Common myeloid progenitor, CD34-positive (primary cell): ENCODE measurements around the gene MISFA. TPM values are rescaled to one million over a fixed set of nuclear protein-coding genes. Genes with fewer than 3 reads are reported as not detected.

Source experiments
- CTCF ChIA-PET: fragments of 350-600 bp; sonication (Branson Sonifier 250); formaldehyde crosslinking; loops from one replicate; lab custom pipeline; 2021; ENCODE audit warnings: antibody characterized with exemption; lab: Charles Lee
- POLR2A ChIA-PET: fragments of 350-600 bp; sonication (Branson Sonifier 250); formaldehyde crosslinking; loops from one replicate; lab custom pipeline; 2021; ENCODE audit warnings: antibody characterized with exemption; lab: Charles Lee
- DNase-seq, 3 donors: peaks; one replicate each; pipeline versions ENCODE4 v3.0.0 to v3.0.0-alpha.2; 2013
- H3K27ac ChIP-seq, 2 experiments: 1 replicate in 1 of 2; 2 replicates in 1 of 2; pipeline ENCODE4 v1.7.0; 2013; ENCODE audit warnings: inconsistent platforms in 2 of 2, low read length in 2 of 2, mild to moderate bottlenecking in 2 of 2, low read depth in 1 of 2, moderate library complexity in 1 of 2; ENCODE audit not compliant: severe bottlenecking in 2 of 2, insufficient read depth in 1 of 2, poor library complexity in 1 of 2
- H3K27me3 ChIP-seq, 5 experiments: replicated peaks in 2 of 5; 1 replicate in 3 of 5; 2 replicates in 2 of 5; pipeline versions ENCODE4 v1.6.1 to v1.7.0; 2013; ENCODE audit warnings: low read length in 4 of 5, mild to moderate bottlenecking in 2 of 5, moderate library complexity in 2 of 5, inconsistent platforms in 1 of 5; ENCODE audit not compliant: insufficient read depth in 5 of 5, control insufficient read depth in 4 of 5
- H3K36me3 ChIP-seq, 4 experiments: 1 replicate in 2 of 4; 2 replicates in 2 of 4; pipeline versions ENCODE4 v1.6.1 to v1.7.0; 2013; ENCODE audit warnings: low read length in 3 of 4, control low read depth in 1 of 4, mild to moderate bottlenecking in 1 of 4; ENCODE audit not compliant: control insufficient read depth in 4 of 4, insufficient read depth in 4 of 4
- H3K4me1 ChIP-seq, 4 experiments: 1 replicate in 3 of 4; 2 replicates in 1 of 4; pipeline versions ENCODE4 v1.6.1 to v1.7.1; 2013; ENCODE audit warnings: low read length in 3 of 4, mild to moderate bottlenecking in 3 of 4, control low read depth in 1 of 4, inconsistent platforms in 1 of 4, moderate library complexity in 1 of 4; ENCODE audit not compliant: control insufficient read depth in 4 of 4, insufficient read depth in 4 of 4; ENCODE audit errors: control extremely low read depth in 1 of 4
- H3K4me3 ChIP-seq, 7 experiments: 1 replicate in 4 of 7; 2 replicates in 3 of 7; pipeline versions ENCODE4 v1.5.1 to v1.7.0; 2013; ENCODE audit warnings: mild to moderate bottlenecking in 7 of 7, low read length in 6 of 7, moderate library complexity in 6 of 7, inconsistent platforms in 2 of 7, low read depth in 2 of 7, control low read depth in 1 of 7; ENCODE audit not compliant: insufficient read depth in 4 of 7, control insufficient read depth in 1 of 7; ENCODE audit errors: extremely low read depth in 1 of 7
- H3K9me3 ChIP-seq, 5 experiments: 1 replicate in 4 of 5; 2 replicates in 1 of 5; pipeline versions ENCODE4 v1.6.1 to v1.7.1; 2013; ENCODE audit warnings: low read length in 4 of 5, mild to moderate bottlenecking in 2 of 5, inconsistent platforms in 1 of 5, low read depth in 1 of 5, moderate library complexity in 1 of 5; ENCODE audit not compliant: control insufficient read depth in 4 of 5, insufficient read depth in 2 of 5; ENCODE audit errors: control extremely low read depth in 1 of 5
- WGBS: methylation state at CpG from one replicate; pipeline ENCODE4 v1.1.5; 2013; ENCODE audit not compliant: insufficient coverage; 5-methylcytosine and 5-hydroxymethylcytosine counted together
- polyA plus RNA-seq: library from polyadenylated mRNA; unstranded; fragments of 120-200 nt; gene quantifications from one replicate; pipeline ENCODE4 v1.2.1, GENCODE V29; 2013

MISFA gene
- polyA plus RNA-seq, result 1.8 TPM

DNA sequence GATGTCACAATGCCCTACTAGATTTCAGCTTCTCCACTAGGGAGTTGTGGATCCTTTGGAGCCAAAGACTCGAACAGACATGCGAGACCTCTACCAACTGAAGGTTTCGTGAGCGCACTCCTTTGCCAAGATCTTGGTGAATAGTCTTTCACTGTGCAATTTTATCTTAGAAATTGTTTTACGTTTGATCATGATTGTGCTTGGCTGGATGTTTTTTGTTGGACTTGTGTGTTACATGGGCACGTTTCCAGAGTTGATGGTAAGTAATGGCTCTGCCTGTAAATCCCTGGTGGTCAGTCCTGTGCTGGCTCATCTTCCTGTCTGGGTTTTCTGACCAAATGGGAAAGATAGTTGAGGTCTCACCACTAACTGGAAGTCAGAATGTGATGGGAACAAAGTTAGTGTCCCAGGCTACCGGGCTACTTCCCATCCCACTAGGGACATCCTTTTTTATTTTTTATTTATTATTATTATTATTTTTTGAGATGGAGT, at the start of gene MISFA:
MISFA (plus strand) TSS at position 51 of the 492 bp plus-strand sequence; CDS start at position 191, 140 bp downstream.
- WGBS, result 98% methylated on average over 6 of the region's 7 CpGs
- Histone ChIP-seq H3K27ac (no peak within 1 kb of the TSS), H3K36me3 (peaks cover 0 to 4% (median under 1%) of the 10 kb centered on the region in 4 experiments), H3K9me3 (no peaks in the 10 kb centered on the region), H3K27me3 (no peaks in the 10 kb centered on the region), H3K4me1 (no peaks in the 10 kb centered on the region), H3K4me3 (no peak within 1 kb of the TSS)
- POLR2A ChIA-PET, result no interaction called here
- no peak for DNase-seq
- CTCF ChIA-PET, result no interaction called here

DNA sequence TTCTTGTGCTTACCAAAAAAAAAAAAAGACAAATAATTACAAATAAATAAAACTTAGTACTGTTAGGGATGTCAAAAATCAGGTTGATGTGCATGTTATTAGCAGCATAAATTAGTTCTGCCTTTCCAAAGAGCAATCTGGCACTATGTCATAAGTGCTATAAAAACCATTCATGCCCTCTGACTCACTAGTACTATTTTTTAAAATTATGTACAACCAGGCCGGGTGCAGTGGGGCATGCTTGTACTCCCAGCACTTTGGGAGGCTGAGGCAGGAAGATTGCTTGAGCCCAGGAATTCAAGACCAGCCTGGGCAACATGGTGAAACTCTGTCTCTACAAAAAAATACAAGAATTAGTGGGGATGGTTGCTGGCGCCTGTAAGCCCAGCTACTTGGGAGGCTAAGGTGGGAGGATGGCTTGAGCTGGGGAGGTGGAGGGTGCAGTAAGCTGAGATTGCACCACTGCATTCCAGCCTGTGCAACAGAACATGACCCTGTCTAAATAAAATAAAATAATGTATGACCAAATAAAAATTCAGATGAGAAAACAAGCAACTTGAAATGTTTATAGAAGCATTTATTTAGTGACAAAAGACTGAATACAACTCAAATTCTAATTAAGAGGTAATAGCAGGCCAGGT, 36.4 kb upstream of the MISFA start:
- Histone ChIP-seq H3K4me1 (no peaks in the 10 kb centered on the region), H3K36me3 (peaks cover 0 to 4% (median 0%) of the 10 kb centered on the region in 4 experiments), H3K4me3 (no peak overlapping the region), H3K27me3 (no peaks in the 10 kb centered on the region), H3K9me3 (no peaks in the 10 kb centered on the region), H3K27ac (no peak overlapping the region)
- DNase-seq, result no peak
- ChIA-PET POLR2A (no interaction called here), CTCF (interaction anchor here (1.3 to 1.5 kb wide), 2 partner anchors 15 to 22 kb away, joined by 3 read pairs; no protein-coding TSS in a partner anchor)
- WGBS, result 100% methylated on average over 2 of the region's 2 CpGs

DNA sequence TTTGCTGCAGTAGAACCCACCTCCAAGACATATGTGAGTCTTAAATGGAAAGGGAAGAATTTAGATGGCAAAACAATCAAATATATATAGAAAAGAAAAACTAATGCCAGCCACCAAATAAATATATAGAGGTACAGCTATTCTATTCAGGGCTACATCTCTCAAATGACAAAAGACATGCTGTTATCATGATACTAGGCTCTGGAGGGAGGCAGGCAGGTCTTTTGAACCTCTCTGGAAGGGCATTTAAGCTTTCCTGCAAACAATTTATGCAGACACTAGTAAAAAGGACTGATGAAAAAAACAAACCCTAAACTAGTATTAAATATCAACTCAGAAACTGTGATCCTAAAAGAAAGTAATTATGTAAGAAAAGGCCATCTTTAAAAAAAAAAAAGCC, 35.4 kb upstream of the MISFA start:
- H3K4me1 ChIP-seq, result no peaks in the 10 kb centered on the region
- no peak overlapping the region for H3K4me3 ChIP-seq
- no peaks in the 10 kb centered on the region for H3K27me3 ChIP-seq
- ChIA-PET POLR2A (no interaction called here), CTCF (interaction anchor here (1.3 to 1.5 kb wide), 2 partner anchors 14 to 23 kb away, joined by 3 read pairs; no protein-coding TSS in a partner anchor)
- H3K36me3 ChIP-seq, result peaks cover 0 to 4% (median 0%) of the 10 kb centered on the region in 4 experiments
- no peak overlapping the region for H3K27ac ChIP-seq
- no peak for DNase-seq
- no peaks in the 10 kb centered on the region for H3K9me3 ChIP-seq

DNA sequence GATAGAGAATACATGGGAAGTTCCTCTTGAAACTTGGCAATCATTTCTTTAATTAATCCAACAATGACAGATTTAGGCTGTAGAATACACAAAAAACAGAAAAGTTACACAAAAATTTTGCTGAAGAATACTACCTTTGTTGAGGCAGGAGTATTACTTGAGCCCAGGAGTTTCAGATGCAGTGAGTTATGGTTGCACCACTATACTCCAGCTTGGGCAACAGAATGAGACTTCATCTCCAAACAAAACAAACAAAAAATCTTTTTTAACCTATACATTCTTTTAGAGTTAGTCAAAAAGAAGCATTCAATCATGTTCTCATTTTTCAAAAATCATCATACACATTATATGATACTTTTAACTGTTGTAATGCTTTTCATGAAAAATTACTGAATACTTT, 33.2 kb upstream of the MISFA start:
- ChIA-PET POLR2A (no interaction called here), CTCF (interaction anchor here (2.1 kb wide), 1 partner anchor 12 kb away, joined by 8 read pairs; no protein-coding TSS in a partner anchor)
- no peaks in the 10 kb centered on the region for H3K27me3 ChIP-seq
- H3K9me3 ChIP-seq, result no peaks in the 10 kb centered on the region
- no peak overlapping the region for H3K4me3 ChIP-seq
- H3K36me3 ChIP-seq, result peaks cover 0 to 5% (median 2%) of the 10 kb centered on the region in 4 experiments
- H3K4me1 ChIP-seq, result no peaks in the 10 kb centered on the region
- H3K27ac ChIP-seq, result no peak overlapping the region
- no peak for DNase-seq

DNA sequence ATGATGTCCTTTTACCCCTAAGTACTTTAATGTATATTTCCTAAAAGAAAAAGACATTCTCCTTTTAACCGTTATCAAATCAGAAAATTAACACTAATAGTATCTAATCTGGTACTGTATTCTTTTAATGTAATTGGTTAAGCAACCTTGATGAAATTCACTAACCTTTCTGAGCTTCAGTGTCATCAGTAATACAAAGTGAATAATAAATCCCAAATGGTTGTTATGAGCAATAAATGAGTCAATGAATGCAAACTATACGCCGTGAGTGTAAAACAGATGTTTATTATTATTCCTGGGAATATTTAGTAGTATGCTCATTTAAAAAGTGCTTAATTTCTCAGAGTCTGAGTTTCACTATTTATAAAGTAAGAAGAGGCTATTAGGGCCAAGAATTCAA, 32.5 kb upstream of the MISFA start:
- no peak overlapping the region for H3K27ac ChIP-seq
- CTCF ChIA-PET, result interaction anchor here (1.3 to 2.1 kb wide), 2 partner anchors 11 to 18 kb away, joined by 3 to 8 read pairs; no protein-coding TSS in a partner anchor

DNA sequence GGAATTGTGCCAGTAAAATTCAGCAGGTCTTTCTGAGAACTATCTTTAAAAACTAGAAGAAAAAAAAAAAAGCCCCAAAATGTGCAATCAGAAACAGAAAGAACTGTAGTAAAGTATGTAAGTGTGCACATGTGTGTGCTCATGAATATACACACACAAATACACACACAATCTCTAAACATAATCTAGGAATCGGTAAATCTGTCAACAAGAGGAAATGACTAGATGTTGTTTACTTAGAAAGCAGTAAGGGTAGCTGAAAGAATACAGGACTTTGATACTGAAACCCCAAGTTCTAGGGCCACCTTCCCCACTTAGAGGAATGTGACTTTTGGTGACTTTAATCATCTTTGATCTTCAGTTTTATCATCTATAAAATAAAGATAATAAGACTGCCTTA, 24.2 kb upstream of the MISFA start:
- H3K4me1 ChIP-seq, result peaks cover 0 to 4% (median 0%) of the 10 kb centered on the region in 4 experiments
- ChIA-PET CTCF (no interaction called here), POLR2A (no interaction called here)
- H3K27ac ChIP-seq, result no peak overlapping the region
- no peaks in the 10 kb centered on the region for H3K9me3 ChIP-seq
- peaks cover 0 to 6% (median under 1%) of the 10 kb centered on the region in 4 experiments for H3K36me3 ChIP-seq
- WGBS, result no CpG with 5 or more reads among the region's 1 CpG
- H3K4me3 ChIP-seq, result no peak overlapping the region
- no peak for DNase-seq
- no peaks in the 10 kb centered on the region for H3K27me3 ChIP-seq

More for the DNA sequence above, 32.5 kb upstream of the MISFA start:
- POLR2A ChIA-PET, result no interaction called here
- DNase-seq, result no peak
- Histone ChIP-seq H3K4me1 (no peaks in the 10 kb centered on the region), H3K36me3 (peaks cover 0 to 5% (median 2%) of the 10 kb centered on the region in 4 experiments), H3K9me3 (no peaks in the 10 kb centered on the region), H3K4me3 (no peak overlapping the region), H3K27me3 (no peaks in the 10 kb centered on the region)
- WGBS, result 100% methylated on average over 2 of the region's 3 CpGs

DNA sequence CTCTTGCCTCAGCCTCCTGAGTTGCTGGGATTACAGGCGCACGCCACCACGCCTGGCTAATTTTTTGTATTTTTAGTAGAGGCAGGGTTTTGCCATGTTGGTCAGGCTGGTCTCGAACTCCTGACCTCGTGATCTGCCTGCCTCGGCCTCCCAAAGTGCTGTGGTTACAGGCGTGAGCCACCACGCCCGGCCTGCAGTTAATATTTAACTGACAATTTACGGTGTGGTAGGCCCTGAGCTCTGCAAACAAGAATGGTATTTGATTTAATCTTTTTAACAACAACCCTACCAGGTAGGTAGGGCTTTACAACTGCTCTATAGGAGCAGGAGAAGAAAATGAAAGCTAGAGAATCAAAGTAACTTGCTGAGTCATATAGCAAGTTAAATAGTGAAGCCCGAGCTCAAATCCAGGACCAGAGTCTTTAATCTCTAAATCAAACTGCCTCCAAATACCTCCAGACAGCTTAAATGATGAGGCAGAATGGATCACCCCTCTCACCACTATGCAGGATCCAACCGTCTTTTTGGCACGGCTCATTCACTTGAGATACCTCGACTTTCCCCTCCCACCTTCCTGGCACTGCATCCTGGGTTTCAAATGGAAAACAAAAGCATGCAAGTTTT, 20.5 kb upstream of the MISFA start:
- Histone ChIP-seq H3K36me3 (peaks cover 0 to 4% (median 0%) of the 10 kb centered on the region in 4 experiments), H3K27ac (no peak overlapping the region), H3K4me3 (peak overlapping the region in 2 of 7 experiments; percentile 22 to 50), H3K9me3 (no peaks in the 10 kb centered on the region), H3K4me1 (peaks cover 0 to 4% (median 0%) of the 10 kb centered on the region in 4 experiments), H3K27me3 (no peaks in the 10 kb centered on the region)
- ChIA-PET CTCF (interaction anchor here (0.9 to 2.1 kb wide), 6 partner anchors 11 to 137 kb away, joined by 3 to 8 read pairs (median 3); no protein-coding TSS in a partner anchor), POLR2A (no interaction called here)
- 100% methylated on average over 6 of the region's 14 CpGs for WGBS
- peak in 2 of 3 donors; percentile 41 to 56 for DNase-seq
